SK-N-SH treated with all-trans-retinoic acid at 6 μM for 48 hours (cell line): ENCODE results near the gene ARHGEF12.

Source experiments
- ATAC-seq: fragments of 200-7000 bp; cut with Tn5 transposase; 3 replicates; pipeline ENCODE4 v1.9.1; 2020; ENCODE audit warnings: mild to moderate bottlenecking, moderate library complexity
- ARNTL ChIP-seq: fragments of 450-650 bp; formaldehyde crosslinking; IDR thresholded peaks from 2 replicates; pipeline ENCODE4 v1.5.0; 2020; ENCODE audit warnings: low read depth, mild to moderate bottlenecking, moderate library complexity, borderline replicate concordance
- BACH2 ChIP-seq: fragments of 250-450 bp; sonication (Bioruptor Pico); IDR thresholded peaks from 2 replicates; pipeline ENCODE4 v1.9.0; 2021; ENCODE audit warnings: mild to moderate bottlenecking, borderline replicate concordance
- CSDC2 ChIP-seq: fragments of 250-450 bp; sonication (Bioruptor Pico); IDR thresholded peaks from 2 replicates; pipeline ENCODE4 v1.5.0; 2020; ENCODE audit warnings: mild to moderate bottlenecking, moderate library complexity
- ESRRG ChIP-seq: fragments of 250-450 bp; sonication (Bioruptor Pico); IDR thresholded peaks from 2 replicates; pipeline ENCODE4 v1.6.1; 2021; ENCODE audit warnings: mild to moderate bottlenecking
- ISL1 ChIP-seq: fragments of 250-450 bp; sonication (Bioruptor Pico); IDR thresholded peaks from 2 replicates; pipeline ENCODE4 v2.1.2; 2022; ENCODE audit warnings: mild to moderate bottlenecking, moderate library complexity
- OSR1 ChIP-seq: fragments of 250-450 bp; sonication (Bioruptor Pico); IDR thresholded peaks from 2 replicates; pipeline ENCODE4 v1.8.0; 2022; ENCODE audit warnings: moderate library complexity, mild to moderate bottlenecking, inconsistent platforms
- PPARA ChIP-seq: fragments of 250-450 bp; sonication (Bioruptor Pico); IDR thresholded peaks from 2 replicates; pipeline ENCODE4 v1.5.0; 2020; ENCODE audit warnings: mild to moderate bottlenecking, borderline replicate concordance
- RARB ChIP-seq: fragments of 250-450 bp; sonication (Bioruptor Pico); IDR thresholded peaks from 2 replicates; pipeline ENCODE4 v1.8.0; 2021; ENCODE audit warnings: mild to moderate bottlenecking, moderate library complexity
- SNAI2 ChIP-seq: fragments of 250-450 bp; sonication (Bioruptor Pico); IDR thresholded peaks from 2 replicates; pipeline ENCODE4 v1.5.0; 2020; ENCODE audit warnings: mild to moderate bottlenecking, moderate library complexity
- TCF4 ChIP-seq: fragments of 250-450 bp; sonication (Bioruptor Pico); IDR thresholded peaks from 2 replicates; pipeline ENCODE4 v1.8.0; 2021; ENCODE audit warnings: mild to moderate bottlenecking, moderate library complexity, borderline replicate concordance
- TOX ChIP-seq: fragments of 250-450 bp; sonication (Bioruptor Pico); IDR thresholded peaks from 2 replicates; pipeline ENCODE4 v1.8.0; 2021; ENCODE audit warnings: mild to moderate bottlenecking, moderate library complexity, borderline replicate concordance
- ZC3H10 ChIP-seq: fragments of 250-450 bp; sonication (Bioruptor Pico); IDR thresholded peaks from 2 replicates; pipeline ENCODE4 v1.5.1; 2021; ENCODE audit warnings: mild to moderate bottlenecking, moderate library complexity
- ZFP3 ChIP-seq: fragments of 250-450 bp; sonication (Bioruptor Pico); IDR thresholded peaks from 2 replicates; pipeline ENCODE4 v1.5.0; 2020; ENCODE audit warnings: mild to moderate bottlenecking, moderate library complexity
- ZFP30 ChIP-seq: fragments of 450-650 bp; formaldehyde crosslinking; IDR thresholded peaks from 2 replicates; pipeline ENCODE4 v1.5.0; 2022; ENCODE audit warnings: mild to moderate bottlenecking, moderate library complexity
- ZNF565 ChIP-seq: fragments of 450-650 bp; formaldehyde crosslinking; conservative IDR thresholded peaks from 2 replicates; pipeline ENCODE4 v1.5.0; 2020; ENCODE audit warnings: low read depth, mild to moderate bottlenecking, moderate library complexity
- ZNF70 ChIP-seq: fragments of 450-650 bp; formaldehyde crosslinking; IDR thresholded peaks from 2 replicates; pipeline ENCODE4 v1.5.0; 2020; ENCODE audit warnings: mild to moderate bottlenecking, moderate library complexity
- ZNF8 ChIP-seq: fragments of 450-650 bp; formaldehyde crosslinking; IDR thresholded peaks from 2 replicates; pipeline ENCODE4 v1.5.0; 2020; ENCODE audit warnings: mild to moderate bottlenecking, moderate library complexity
- TF ChIP-seq, protein P1 (sequence below): fragments of 250-450 bp; sonication (Bioruptor Pico); IDR thresholded peaks from 2 replicates; pipeline ENCODE4 v1.8.0; 2020; ENCODE audit warnings: mild to moderate bottlenecking, moderate library complexity, borderline replicate concordance
- TF ChIP-seq, protein P2 (sequence below): fragments of 250-450 bp; sonication (Bioruptor Pico); IDR thresholded peaks from 2 replicates; pipeline ENCODE4 v1.8.0; 2021; ENCODE audit warnings: low read depth, mild to moderate bottlenecking, moderate library complexity, borderline replicate concordance
- TF ChIP-seq, protein P3 (sequence below): fragments of 250-450 bp; sonication (Bioruptor Pico); IDR thresholded peaks from 2 replicates; pipeline ENCODE4 v1.5.0; 2020; ENCODE audit warnings: mild to moderate bottlenecking, moderate library complexity
- TF ChIP-seq, protein P4 (sequence below): fragments of 250-450 bp; sonication (Bioruptor Pico); IDR thresholded peaks from 2 replicates; pipeline ENCODE4 v1.5.1; 2020; ENCODE audit warnings: low read depth, mild to moderate bottlenecking, moderate library complexity
- TF ChIP-seq, protein P5 (sequence below): fragments of 250-450 bp; sonication (Bioruptor Pico); IDR thresholded peaks from 2 replicates; pipeline ENCODE4 v1.5.1; 2021; ENCODE audit warnings: mild to moderate bottlenecking, moderate library complexity

ARHGEF12 gene

DNA sequence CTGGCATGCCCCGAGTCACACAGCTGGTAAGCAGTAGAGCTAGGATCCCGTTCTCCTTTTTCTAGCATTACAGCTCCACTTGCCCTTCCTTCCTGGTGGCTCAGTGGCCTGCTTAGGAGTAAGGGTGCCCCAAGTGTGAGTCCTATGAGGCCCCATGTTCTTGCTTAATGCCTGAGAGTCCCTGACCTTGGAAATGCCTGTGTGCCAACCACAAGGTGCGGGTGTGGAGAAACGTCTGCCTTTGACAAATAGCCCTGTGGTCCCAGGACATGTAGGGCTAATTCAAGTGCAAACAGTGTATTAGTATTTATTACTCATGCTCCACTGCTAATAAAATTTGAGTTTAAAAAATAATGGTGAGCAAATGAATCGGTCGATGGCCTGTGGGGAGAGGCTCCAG, 193.7 kb downstream of the ARHGEF12 start:
- TF ChIP-seq ZC3H10 (CRISPR knock-in tag) = no peak
- no peak for TF ChIP-seq RARB (CRISPR knock-in tag)
- TF ChIP-seq PPARA (CRISPR knock-in tag) = no peak
- no peak for TF ChIP-seq ZFP3 (CRISPR knock-in tag)
- TF ChIP-seq SNAI2 (CRISPR knock-in tag) = no peak
- TF ChIP-seq ZNF565 (CRISPR knock-in tag) = no peak
- TF ChIP-seq OSR1 (CRISPR knock-in tag) = no peak
- no peak for TF ChIP-seq BACH2 (CRISPR knock-in tag)
- TF ChIP-seq, protein P1, sequence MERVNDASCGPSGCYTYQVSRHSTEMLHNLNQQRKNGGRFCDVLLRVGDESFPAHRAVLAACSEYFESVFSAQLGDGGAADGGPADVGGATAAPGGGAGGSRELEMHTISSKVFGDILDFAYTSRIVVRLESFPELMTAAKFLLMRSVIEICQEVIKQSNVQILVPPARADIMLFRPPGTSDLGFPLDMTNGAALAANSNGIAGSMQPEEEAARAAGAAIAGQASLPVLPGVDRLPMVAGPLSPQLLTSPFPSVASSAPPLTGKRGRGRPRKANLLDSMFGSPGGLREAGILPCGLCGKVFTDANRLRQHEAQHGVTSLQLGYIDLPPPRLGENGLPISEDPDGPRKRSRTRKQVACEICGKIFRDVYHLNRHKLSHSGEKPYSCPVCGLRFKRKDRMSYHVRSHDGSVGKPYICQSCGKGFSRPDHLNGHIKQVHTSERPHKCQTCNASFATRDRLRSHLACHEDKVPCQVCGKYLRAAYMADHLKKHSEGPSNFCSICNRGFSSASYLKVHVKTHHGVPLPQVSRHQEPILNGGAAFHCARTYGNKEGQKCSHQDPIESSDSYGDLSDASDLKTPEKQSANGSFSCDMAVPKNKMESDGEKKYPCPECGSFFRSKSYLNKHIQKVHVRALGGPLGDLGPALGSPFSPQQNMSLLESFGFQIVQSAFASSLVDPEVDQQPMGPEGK (CRISPR knock-in tag) = no peak
- no peak for TF ChIP-seq ZFP30
- TF ChIP-seq ISL1 = no peak
- TF ChIP-seq, all 23 proteins: peak for 0
- ATAC-seq = no peak

DNA sequence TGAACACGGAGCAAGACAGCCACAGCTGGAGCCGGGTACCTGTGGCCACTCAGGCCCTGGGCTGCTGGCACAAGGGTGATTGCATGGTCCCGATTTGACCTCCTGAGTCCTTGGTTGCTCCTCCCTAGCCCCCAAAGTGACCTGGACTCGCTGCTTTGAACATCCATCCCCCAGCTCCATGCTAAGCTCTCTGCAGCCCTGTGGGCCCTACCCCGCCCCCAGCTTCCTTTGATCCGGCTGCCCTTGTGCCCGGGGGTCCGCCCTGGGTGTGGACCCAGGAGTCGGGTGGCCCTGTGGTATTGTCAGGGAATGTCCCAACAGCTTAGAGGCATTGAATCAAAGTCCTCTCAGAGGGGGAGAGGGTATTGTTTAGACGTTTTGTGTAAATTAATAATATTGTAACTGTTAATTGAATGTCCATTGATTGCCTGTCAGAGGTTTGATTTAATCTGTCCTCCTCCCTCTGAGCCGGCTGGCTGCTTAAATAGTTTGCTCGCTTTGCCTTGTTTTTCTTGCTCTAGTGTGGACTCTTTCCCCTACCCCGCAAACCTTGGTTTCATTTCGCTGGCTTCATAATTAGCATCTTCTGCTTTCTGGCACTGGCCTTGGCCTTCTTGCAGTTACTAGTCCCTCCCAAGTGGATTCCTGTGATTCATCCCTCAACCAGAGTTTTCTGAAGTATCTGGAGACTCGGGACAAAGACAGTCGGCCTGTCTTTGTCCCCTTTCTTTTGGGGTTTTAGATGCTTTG, 196.0 kb downstream of the ARHGEF12 start:
- ATAC-seq = peak; percentile 18; the same call in 2 of the 3 replicates
- TF ChIP-seq ESRRG (CRISPR knock-in tag) (no peak), ZFP30 (no peak), SNAI2 (CRISPR knock-in tag) (no peak), CSDC2 (CRISPR knock-in tag) (no peak), ZNF565 (CRISPR knock-in tag) (no peak), OSR1 (CRISPR knock-in tag) (no peak), ZC3H10 (CRISPR knock-in tag) (no peak), TCF4 (CRISPR knock-in tag) (no peak), ZNF70 (CRISPR knock-in tag) (no peak), ZNF8 (CRISPR knock-in tag) (no peak), ARNTL (CRISPR knock-in tag) (no peak), RARB (CRISPR knock-in tag) (no peak), BACH2 (CRISPR knock-in tag) (no peak), ZFP3 (CRISPR knock-in tag) (no peak), TOX (CRISPR knock-in tag) (no peak), ISL1 (no peak)
- TF ChIP-seq, protein P1 (CRISPR knock-in tag) = no peak
- TF ChIP-seq, protein P2, sequence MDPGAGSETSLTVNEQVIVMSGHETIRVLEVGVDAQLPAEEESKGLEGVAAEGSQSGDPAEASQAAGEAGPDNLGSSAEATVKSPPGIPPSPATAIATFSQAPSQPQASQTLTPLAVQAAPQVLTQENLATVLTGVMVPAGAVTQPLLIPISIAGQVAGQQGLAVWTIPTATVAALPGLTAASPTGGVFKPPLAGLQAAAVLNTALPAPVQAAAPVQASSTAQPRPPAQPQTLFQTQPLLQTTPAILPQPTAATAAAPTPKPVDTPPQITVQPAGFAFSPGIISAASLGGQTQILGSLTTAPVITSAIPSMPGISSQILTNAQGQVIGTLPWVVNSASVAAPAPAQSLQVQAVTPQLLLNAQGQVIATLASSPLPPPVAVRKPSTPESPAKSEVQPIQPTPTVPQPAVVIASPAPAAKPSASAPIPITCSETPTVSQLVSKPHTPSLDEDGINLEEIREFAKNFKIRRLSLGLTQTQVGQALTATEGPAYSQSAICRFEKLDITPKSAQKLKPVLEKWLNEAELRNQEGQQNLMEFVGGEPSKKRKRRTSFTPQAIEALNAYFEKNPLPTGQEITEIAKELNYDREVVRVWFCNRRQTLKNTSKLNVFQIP = no peak
- TF ChIP-seq, protein P3, sequence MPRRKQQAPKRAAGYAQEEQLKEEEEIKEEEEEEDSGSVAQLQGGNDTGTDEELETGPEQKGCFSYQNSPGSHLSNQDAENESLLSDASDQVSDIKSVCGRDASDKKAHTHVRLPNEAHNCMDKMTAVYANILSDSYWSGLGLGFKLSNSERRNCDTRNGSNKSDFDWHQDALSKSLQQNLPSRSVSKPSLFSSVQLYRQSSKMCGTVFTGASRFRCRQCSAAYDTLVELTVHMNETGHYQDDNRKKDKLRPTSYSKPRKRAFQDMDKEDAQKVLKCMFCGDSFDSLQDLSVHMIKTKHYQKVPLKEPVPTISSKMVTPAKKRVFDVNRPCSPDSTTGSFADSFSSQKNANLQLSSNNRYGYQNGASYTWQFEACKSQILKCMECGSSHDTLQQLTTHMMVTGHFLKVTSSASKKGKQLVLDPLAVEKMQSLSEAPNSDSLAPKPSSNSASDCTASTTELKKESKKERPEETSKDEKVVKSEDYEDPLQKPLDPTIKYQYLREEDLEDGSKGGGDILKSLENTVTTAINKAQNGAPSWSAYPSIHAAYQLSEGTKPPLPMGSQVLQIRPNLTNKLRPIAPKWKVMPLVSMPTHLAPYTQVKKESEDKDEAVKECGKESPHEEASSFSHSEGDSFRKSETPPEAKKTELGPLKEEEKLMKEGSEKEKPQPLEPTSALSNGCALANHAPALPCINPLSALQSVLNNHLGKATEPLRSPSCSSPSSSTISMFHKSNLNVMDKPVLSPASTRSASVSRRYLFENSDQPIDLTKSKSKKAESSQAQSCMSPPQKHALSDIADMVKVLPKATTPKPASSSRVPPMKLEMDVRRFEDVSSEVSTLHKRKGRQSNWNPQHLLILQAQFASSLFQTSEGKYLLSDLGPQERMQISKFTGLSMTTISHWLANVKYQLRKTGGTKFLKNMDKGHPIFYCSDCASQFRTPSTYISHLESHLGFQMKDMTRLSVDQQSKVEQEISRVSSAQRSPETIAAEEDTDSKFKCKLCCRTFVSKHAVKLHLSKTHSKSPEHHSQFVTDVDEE (CRISPR knock-in tag) = no peak

DNA sequence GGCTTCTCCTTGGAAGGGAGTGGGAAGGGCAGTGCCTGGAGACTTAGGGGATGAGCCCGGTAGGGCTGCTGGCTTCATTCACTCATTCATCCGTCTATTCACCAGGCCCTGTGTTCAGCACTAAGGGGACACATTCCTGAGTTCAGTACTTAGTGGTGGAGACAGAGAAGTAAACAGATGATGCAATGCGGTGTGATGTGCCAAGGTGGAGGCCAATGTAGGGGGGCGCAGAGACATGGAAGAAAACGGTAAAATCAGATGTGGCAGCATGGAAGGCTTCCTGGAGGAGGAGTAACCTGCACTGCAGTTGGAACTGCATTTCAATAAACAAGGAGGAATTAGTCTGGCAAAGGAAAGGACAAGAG, 196.6 kb downstream of the ARHGEF12 start:
- peak; percentile 19; the same call in 2 of the 3 replicates for ATAC-seq
- TF ChIP-seq, protein P1 (CRISPR knock-in tag) = no peak
- TF ChIP-seq, protein P4, sequence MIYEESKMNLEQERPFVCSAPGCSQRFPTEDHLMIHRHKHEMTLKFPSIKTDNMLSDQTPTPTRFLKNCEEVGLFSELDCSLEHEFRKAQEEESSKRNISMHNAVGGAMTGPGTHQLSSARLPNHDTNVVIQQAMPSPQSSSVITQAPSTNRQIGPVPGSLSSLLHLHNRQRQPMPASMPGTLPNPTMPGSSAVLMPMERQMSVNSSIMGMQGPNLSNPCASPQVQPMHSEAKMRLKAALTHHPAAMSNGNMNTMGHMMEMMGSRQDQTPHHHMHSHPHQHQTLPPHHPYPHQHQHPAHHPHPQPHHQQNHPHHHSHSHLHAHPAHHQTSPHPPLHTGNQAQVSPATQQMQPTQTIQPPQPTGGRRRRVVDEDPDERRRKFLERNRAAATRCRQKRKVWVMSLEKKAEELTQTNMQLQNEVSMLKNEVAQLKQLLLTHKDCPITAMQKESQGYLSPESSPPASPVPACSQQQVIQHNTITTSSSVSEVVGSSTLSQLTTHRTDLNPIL = no peak
- TF ChIP-seq ZNF8 (CRISPR knock-in tag) (no peak), CSDC2 (CRISPR knock-in tag) (no peak), SNAI2 (CRISPR knock-in tag) (no peak), ZFP3 (CRISPR knock-in tag) (no peak), ZNF565 (CRISPR knock-in tag) (no peak), OSR1 (CRISPR knock-in tag) (no peak), TOX (CRISPR knock-in tag) (no peak), BACH2 (CRISPR knock-in tag) (no peak)
- TF ChIP-seq, protein P5, sequence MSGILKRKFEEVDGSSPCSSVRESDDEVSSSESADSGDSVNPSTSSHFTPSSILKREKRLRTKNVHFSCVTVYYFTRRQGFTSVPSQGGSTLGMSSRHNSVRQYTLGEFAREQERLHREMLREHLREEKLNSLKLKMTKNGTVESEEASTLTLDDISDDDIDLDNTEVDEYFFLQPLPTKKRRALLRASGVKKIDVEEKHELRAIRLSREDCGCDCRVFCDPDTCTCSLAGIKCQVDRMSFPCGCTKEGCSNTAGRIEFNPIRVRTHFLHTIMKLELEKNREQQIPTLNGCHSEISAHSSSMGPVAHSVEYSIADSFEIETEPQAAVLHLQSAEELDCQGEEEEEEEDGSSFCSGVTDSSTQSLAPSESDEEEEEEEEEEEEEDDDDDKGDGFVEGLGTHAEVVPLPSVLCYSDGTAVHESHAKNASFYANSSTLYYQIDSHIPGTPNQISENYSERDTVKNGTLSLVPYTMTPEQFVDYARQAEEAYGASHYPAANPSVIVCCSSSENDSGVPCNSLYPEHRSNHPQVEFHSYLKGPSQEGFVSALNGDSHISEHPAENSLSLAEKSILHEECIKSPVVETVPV (CRISPR knock-in tag) = no peak
